VCaP (cell line): ENCODE data around the gene SHISA3.

Source experiments
- H3K27ac ChIP-seq: fragments of 450-650 bp; 2 replicates; pipeline ENCODE4 v1.5.1; 2017
- CTCF ChIP-seq: fragments of 450-650 bp; conservative IDR thresholded peaks from 2 replicates; pipeline ENCODE4 v1.5.1; 2017; ENCODE audit warnings: mild to moderate bottlenecking, moderate library complexity

Gene SHISA3

GRCh38 chr4:42396752-42397634, at the start of gene SHISA3:
SHISA3 (plus strand) TSS chr4:42397488; CDS start chr4:42398057, 569 bp downstream.
- peak within 1 kb of the TSS; percentile 71 for H3K27ac ChIP-seq

GRCh38 chr4:42348247-42348646, 49.0 kb upstream of the SHISA3 start:
- TF ChIP-seq CTCF = no peak
- no peak overlapping the region for H3K27ac ChIP-seq

More at GRCh38 chr4:42396752-42397634, at the start of gene SHISA3:
- no peak for TF ChIP-seq CTCF

- no peak overlapping the region for H3K27ac ChIP-seq
- TF ChIP-seq CTCF = no peak
Observed at GRCh38 chr4:42348692-42349091, 48.6 kb upstream of the SHISA3 start.

- TF ChIP-seq CTCF = no peak
- H3K27ac ChIP-seq = no peak overlapping the region
Observed at GRCh38 chr4:42350611-42351182, 46.6 kb upstream of the SHISA3 start.

GRCh38 chr4:42352049-42352448, 45.2 kb upstream of the SHISA3 start:
- no peak overlapping the region for H3K27ac ChIP-seq
- TF ChIP-seq CTCF = no peak

- no peak for TF ChIP-seq CTCF
- H3K27ac ChIP-seq = no peak overlapping the region
Observed at GRCh38 chr4:42357325-42357724, 40.0 kb upstream of the SHISA3 start.

GRCh38 chr4:42359711-42360110, 37.6 kb upstream of the SHISA3 start:
- TF ChIP-seq CTCF = no peak
- H3K27ac ChIP-seq = peak overlapping the region; percentile 77
